Neutrophil (primary cell): Measurements from ENCODE around the gene LDAH.

Source experiments
- H3K27ac ChIP-seq: fragments of 200-600 bp; sonication (generic); 2 replicates; pipeline ENCODE4 v1.5.1; 2016; ENCODE audit warnings: mild to moderate bottlenecking, moderate library complexity
- H3K27me3 ChIP-seq: fragments of 200-600 bp; sonication (generic); 2 replicates; pipeline ENCODE4 v1.6.0; 2016; ENCODE audit warnings: mild to moderate bottlenecking
- H3K36me3 ChIP-seq: fragments of 200-600 bp; sonication (generic); 2 replicates; pipeline ENCODE4 v1.5.1; 2017
- H3K4me1 ChIP-seq, 2 experiments: fragments of 200-600 bp in 1 of 2; sonication (generic) in 1 of 2; 1 replicate in 1 of 2; 2 replicates in 1 of 2; pipeline versions ENCODE4 v1.5.1 to v1.6.1; 2013 to 2016; ENCODE audit warnings: low read depth in 1 of 2, low read length in 1 of 2, mild to moderate bottlenecking in 1 of 2, moderate library complexity in 1 of 2; ENCODE audit not compliant: control insufficient read depth in 1 of 2, insufficient read depth in 1 of 2
- H3K4me3 ChIP-seq, 2 experiments: fragments of 200-600 bp in 1 of 2; sonication (generic) in 1 of 2; 1 replicate in 1 of 2; 2 replicates in 1 of 2; pipeline ENCODE4 v1.5.1; 2013 to 2016; ENCODE audit warnings: low read depth in 1 of 2, low read length in 1 of 2, mild to moderate bottlenecking in 1 of 2, moderate library complexity in 1 of 2
- H3K9me3 ChIP-seq: fragments of 200-600 bp; sonication (generic); 2 replicates; pipeline ENCODE4 v1.5.1; 2016
- TF ChIP-seq, protein P1 (sequence below): fragments of 200-600 bp; sonication (generic); IDR thresholded peaks from 2 replicates; pipeline ENCODE4 v1.5.1; 2016; ENCODE audit warnings: antibody characterized with exemption

LDAH gene

DNA sequence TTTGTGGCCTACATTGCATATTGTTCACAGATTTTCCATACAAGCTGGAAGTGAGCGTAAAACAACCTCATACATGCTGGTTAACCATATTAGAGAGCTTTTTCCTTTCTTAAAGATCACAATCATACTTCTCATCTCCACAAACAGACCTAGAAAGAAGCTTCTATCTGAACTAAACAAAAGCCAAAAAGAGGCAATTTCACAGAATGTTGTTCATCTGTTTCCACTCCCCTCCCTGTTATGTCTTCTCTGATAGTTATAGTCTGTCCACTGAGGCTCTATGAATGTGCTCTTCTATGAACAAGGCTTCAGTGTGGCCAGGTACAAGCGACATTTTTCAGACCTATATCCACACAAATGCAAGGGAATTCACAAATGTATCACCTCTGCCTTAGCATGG, 63.4 kb downstream of the LDAH start:
- Histone ChIP-seq H3K36me3 (no peaks in the 10 kb centered on the region), H3K4me1 (no peaks in the 10 kb centered on the region), H3K9me3 (no peaks in the 10 kb centered on the region), H3K27ac (no peak overlapping the region), H3K27me3 (no peaks in the 10 kb centered on the region), H3K4me3 (no peak overlapping the region)
- TF ChIP-seq, protein P1, sequence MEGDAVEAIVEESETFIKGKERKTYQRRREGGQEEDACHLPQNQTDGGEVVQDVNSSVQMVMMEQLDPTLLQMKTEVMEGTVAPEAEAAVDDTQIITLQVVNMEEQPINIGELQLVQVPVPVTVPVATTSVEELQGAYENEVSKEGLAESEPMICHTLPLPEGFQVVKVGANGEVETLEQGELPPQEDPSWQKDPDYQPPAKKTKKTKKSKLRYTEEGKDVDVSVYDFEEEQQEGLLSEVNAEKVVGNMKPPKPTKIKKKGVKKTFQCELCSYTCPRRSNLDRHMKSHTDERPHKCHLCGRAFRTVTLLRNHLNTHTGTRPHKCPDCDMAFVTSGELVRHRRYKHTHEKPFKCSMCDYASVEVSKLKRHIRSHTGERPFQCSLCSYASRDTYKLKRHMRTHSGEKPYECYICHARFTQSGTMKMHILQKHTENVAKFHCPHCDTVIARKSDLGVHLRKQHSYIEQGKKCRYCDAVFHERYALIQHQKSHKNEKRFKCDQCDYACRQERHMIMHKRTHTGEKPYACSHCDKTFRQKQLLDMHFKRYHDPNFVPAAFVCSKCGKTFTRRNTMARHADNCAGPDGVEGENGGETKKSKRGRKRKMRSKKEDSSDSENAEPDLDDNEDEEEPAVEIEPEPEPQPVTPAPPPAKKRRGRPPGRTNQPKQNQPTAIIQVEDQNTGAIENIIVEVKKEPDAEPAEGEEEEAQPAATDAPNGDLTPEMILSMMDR, result no peak

DNA sequence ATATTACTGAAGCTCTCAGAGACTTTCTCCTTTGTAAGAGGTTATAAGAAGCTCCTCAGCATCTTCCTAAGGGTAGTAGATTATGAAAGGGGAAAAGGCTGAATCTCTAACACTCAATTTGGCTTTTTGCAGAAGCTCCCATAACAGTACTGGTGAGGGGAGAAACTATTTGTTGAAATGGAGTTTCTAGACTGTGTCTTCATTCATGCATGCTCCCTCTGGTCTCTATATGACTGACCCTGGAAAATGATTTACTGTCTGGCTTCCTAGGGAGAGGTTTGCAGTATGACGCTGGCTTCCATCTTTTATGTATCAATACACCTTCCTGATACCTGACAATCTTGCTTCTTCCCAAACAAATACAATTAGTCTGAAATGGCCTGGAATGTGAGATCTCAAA, 63.9 kb downstream of the LDAH start:
- H3K27ac ChIP-seq, result no peak overlapping the region
- TF ChIP-seq, protein P1, result no peak
- H3K9me3 ChIP-seq, result no peaks in the 10 kb centered on the region
- H3K4me3 ChIP-seq, result no peak overlapping the region
- H3K36me3 ChIP-seq, result no peaks in the 10 kb centered on the region
- no peaks in the 10 kb centered on the region for H3K4me1 ChIP-seq
- no peaks in the 10 kb centered on the region for H3K27me3 ChIP-seq

DNA sequence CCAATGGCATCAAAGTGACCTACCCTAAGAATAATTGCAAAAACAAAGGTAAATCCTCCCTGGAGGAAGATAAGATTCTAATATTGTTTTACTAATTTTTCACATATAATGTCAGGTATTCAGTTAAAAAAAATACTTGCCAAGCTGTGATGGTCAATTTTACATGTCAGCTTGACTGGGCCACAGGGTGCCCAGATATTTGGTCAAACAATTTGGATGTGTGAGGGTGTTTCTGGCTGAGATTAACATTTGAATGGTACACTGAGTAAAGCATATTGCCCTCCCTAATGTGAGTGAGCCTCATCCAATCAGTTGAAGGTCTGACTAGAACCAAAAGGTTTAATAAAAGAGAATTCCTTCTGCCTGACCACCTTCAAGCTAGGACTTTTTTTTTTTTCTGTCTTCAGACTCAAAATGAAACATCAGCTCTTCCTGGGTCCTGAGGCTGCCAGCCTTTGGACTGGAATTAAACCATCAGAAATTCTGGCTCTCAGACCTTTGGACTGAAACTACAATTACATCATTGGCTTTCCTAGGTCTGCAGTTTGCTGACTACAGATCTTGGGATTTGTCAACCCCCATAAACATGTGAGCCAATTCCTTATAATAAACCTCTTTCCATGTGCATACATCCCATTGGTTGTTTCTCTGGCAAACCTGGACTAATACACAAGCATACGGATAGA, 65.4 kb downstream of the LDAH start:
- H3K36me3 ChIP-seq, result no peaks in the 10 kb centered on the region
- no peak overlapping the region for H3K27ac ChIP-seq
- no peak overlapping the region for H3K4me3 ChIP-seq
- TF ChIP-seq, protein P1, result no peak
- H3K9me3 ChIP-seq, result no peaks in the 10 kb centered on the region
- no peaks in the 10 kb centered on the region for H3K4me1 ChIP-seq
- H3K27me3 ChIP-seq, result no peaks in the 10 kb centered on the region

DNA sequence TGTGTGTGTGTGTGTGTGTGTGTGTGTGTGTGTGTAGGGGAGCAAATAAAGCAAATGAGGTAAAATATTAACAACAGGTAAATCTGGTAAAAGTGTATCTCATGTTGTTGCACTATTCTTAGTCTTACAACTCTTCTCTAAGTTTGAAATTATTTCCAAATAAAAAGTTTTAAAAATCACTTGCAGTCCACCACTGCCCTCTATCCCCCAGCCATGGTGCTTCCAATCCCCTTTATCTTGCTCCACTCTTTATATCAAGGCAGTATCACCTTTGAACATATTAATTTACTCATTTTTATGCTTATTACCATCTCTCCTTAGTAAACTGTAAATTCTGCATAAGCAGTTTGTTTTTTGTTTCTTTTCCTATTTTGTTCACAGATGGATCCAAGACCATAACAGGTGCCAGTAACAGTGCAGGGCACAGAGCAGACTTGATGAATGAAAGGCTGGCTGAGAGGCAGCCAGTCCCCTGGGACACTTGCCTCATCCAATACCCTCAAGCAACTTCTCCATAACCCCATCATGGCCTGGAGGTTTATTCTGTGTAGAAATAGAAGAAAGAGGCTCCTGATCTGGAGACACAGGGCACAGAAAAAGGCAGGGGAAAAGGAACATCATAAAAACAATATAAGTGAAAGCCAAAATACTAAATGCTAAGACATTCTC, 67.6 kb downstream of the LDAH start:
- no peaks in the 10 kb centered on the region for H3K4me1 ChIP-seq
- H3K27ac ChIP-seq, result no peak overlapping the region
- TF ChIP-seq, protein P1, result no peak
- H3K9me3 ChIP-seq, result no peaks in the 10 kb centered on the region
- no peaks in the 10 kb centered on the region for H3K27me3 ChIP-seq
- no peaks in the 10 kb centered on the region for H3K36me3 ChIP-seq
- no peak overlapping the region for H3K4me3 ChIP-seq

DNA sequence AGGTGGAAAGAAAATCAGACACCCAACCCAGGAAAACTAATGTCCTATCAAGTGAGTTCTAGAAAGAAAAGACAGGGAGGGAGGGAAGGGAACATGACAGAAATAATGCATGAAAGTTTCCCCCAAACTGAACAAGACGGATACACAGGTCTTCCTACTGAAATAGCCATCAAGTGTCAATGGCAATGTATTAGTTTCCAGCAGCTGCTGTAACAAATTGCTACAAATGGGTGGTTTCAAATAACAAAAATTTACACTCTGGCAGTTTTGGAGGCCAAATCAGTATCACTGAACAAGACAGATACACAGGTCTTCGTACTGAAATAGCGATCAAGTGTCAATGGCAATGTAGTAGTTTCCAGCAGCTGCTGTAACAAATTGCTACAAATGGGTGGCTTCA, 70.6 kb downstream of the LDAH start:
- no peak overlapping the region for H3K27ac ChIP-seq
- no peaks in the 10 kb centered on the region for H3K36me3 ChIP-seq
- TF ChIP-seq, protein P1, result no peak
- no peaks in the 10 kb centered on the region for H3K9me3 ChIP-seq
- H3K4me3 ChIP-seq, result no peak overlapping the region
- H3K27me3 ChIP-seq, result no peaks in the 10 kb centered on the region
- no peaks in the 10 kb centered on the region for H3K4me1 ChIP-seq
